ENCODE data around the gene ATP11A.

Gene ATP11A

DNA sequence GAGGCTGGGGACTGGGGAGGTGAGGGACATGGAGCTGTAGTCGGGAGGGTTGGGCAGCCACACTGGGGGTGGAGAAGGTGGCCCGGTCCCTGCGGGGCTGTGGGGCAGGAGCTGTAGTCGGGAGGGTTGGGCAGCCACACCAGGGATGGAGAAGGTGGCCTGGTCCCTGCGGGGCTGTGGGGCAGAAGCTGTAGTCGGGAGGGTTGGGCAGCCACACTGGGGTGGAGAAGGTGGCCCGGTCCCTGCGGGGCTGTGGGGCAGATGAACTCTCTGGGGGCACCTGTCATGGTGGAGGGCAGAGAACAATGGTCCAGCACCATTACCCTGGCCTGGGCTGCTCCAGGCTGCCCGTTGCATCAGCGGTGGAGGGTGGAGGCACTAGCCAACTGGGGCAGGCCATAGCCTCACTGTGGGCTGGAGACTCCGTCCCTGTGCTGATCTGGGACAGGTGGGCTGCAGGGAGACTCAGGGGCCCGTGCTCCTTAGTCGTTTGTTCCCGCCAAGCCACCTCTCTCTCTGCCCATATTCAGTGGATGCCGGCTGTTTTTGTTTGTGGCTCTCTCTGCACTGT lies 51.4 kb downstream of the ATP11A start:
- FAIRE-seq, result no peak
- no peak for DNase-seq (ENCODE audit: insufficient read length, low spot score)
- TF ChIP-seq, protein P1, sequence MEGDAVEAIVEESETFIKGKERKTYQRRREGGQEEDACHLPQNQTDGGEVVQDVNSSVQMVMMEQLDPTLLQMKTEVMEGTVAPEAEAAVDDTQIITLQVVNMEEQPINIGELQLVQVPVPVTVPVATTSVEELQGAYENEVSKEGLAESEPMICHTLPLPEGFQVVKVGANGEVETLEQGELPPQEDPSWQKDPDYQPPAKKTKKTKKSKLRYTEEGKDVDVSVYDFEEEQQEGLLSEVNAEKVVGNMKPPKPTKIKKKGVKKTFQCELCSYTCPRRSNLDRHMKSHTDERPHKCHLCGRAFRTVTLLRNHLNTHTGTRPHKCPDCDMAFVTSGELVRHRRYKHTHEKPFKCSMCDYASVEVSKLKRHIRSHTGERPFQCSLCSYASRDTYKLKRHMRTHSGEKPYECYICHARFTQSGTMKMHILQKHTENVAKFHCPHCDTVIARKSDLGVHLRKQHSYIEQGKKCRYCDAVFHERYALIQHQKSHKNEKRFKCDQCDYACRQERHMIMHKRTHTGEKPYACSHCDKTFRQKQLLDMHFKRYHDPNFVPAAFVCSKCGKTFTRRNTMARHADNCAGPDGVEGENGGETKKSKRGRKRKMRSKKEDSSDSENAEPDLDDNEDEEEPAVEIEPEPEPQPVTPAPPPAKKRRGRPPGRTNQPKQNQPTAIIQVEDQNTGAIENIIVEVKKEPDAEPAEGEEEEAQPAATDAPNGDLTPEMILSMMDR (IDR thresholded peaks at IDR 0.05; ENCODE audit: insufficient read depth, missing control alignments), result no peak

DNA sequence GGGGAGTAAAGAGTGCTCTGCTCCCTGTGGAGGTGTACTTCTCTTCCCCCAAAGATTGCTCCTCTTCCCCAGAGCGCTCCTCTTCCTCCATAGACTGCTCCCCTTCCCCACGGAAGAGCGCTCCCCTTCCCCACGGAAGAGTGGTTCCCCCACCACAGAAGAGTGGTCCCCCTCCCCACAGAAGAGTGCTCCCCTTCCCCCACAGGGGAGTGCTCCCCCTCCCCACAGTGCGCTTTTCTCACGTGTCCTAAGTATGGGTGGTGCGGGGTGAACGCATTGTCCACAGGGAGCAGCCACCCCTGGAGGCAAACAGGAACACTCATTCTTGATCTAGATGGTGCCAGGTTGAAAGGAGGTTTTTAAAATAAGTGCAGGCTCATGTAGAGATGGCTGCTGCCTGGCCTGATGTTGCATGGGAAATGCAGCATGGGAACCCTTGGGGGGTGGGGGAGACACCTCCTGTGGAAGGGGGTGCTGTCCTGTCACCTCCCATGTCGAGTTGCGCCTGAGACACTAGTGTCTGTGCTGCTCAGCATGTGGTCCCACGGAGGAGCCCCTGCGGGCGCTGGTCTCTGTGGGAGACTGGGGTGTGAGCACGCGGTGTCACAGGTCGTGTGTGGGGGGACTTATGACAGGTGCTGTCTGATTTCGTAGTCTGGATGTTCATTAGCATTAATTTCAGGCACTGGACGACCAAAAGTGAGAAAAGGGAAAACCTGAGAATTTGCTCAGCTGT lies 52.2 kb downstream of the ATP11A start:
- no peak for DNase-seq (ENCODE audit: insufficient read length, low spot score)
- TF ChIP-seq, protein P1 (IDR thresholded peaks at IDR 0.05; ENCODE audit: insufficient read depth, missing control alignments), result no peak
- no peak for FAIRE-seq

DNA sequence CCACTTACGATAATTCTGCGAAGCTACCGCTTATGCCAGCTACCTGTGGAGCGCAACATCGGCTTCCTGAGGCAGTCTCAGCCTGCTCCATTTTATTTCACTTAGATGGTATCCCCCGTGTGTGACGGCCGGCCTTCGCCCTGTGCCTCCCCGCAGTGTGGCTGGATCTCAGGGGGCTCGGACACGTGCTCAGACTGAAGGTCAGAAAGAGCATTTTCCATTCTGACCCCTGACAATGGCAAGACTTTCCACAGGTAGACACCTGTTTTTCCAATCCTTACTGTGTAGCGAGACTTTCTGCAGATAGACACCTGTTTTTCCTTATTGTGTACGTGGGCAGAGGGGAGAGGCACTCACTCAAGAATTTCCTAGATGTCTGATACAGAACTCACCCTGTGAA lies 52.7 kb downstream of the ATP11A start:
- DNase-seq (ENCODE audit: insufficient read length, low spot score) (no peak), FAIRE-seq (no peak)
- TF ChIP-seq, protein P1 (IDR thresholded peaks at IDR 0.05; ENCODE audit: insufficient read depth, missing control alignments), result no peak

DNA sequence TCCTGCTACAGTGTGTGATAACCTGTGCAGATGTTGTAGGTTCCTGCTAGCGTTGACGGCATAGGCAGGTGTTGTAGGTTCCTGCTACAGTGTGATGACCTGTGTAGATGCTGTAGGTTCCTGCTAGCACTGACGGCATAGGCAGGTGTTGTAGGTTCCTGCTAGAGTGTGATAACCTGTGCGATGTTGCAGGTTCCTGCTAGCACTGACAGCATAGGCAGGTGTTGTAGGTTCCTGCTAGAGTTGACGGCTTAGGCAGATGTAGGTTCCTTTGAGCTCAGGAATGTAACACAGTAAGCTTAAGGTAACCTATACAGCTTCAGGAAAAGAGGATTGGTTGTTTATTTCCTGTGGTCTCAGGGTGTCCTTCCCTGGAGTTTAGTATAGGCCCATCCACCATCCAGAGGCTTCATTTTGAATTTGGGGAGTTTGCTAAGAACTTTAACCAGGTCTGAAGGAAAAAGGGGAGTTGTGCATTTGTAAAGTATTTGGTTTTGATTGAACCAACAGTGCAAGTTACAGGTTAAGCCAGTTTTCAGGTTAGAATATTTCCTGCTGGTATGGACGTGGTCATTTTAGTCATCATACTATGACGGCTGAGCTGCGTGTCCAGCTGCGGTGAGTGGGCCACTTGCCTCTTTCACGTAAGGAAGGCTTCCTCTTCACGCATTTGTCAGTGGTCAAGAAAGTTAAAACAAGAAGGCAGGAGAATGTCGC lies 53.8 kb downstream of the ATP11A start:
- DNase-seq (ENCODE audit: insufficient read length, low spot score) (no peak), FAIRE-seq (no peak)
- TF ChIP-seq, protein P1 (IDR thresholded peaks at IDR 0.05; ENCODE audit: insufficient read depth, missing control alignments), result no peak

DNA sequence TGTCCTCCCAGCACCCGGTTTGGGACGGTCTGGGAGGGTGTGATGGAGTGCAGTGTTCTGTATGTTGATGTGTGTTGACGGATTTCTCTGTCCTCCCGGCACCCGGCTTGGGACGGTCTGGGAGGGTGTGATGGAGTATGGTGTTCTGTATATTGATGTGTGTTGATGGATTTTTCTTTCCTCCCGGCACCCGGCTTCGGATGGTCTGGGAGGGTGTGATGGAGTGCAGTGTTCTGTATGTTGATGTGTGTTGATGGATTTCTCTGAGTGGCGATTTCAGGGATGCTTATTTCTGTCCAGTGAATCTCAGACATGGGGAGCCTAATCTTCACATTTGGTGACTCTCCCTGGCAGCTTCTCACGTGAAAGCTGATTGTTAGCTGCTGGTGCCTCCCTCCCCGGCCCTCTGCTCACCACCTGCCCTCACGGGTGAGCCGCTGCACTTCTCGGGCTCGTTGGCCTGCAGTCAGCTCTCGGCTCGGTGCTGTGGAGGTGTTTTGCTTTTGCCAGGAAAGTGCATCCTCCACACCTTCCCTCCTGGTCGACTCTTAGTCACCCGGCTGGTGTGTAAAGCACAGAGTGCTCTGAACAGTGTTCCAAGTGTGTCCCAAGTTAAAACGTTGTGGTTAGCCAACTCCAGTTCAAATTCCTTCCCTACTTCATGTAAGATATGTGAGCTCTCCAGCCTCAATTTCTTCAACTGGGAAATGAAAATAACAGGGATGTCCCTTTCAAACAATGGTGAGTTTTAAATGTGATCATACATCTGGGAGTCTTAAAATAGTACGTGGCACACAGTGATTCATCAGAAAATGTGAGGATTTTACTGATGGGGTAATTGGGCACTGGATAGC lies 54.6 kb downstream of the ATP11A start:
- FAIRE-seq, result no peak
- TF ChIP-seq, protein P1 (IDR thresholded peaks at IDR 0.05; ENCODE audit: insufficient read depth, missing control alignments), result no peak
- no peak for DNase-seq (ENCODE audit: insufficient read length, low spot score)

DNA sequence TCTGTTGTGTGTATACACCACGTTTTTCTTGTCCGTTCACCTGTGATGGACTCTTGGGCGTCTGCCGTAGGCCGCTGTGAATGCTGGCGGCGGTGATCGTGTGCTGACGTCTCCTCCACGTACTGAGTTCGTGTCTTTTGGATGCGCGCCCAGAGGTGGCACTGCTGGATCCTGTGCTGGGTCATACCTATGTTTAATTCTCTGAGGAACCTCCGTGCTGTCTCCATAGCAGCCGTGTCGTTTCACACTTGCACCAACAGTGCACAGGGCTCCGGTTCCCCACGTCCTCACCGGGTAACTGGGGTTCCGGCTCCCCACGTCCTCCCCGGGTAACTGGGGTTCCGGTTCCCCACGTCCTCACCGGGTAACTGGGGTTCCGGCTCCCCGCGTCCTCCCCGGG lies 56.2 kb downstream of the ATP11A start:
- DNase-seq (ENCODE audit: insufficient read length, low spot score), result no peak
- TF ChIP-seq, protein P1 (IDR thresholded peaks at IDR 0.05; ENCODE audit: insufficient read depth, missing control alignments), result no peak
- FAIRE-seq, result no peak
